Measurements from ENCODE around the gene EPB42.

The EPB42 gene

DNA sequence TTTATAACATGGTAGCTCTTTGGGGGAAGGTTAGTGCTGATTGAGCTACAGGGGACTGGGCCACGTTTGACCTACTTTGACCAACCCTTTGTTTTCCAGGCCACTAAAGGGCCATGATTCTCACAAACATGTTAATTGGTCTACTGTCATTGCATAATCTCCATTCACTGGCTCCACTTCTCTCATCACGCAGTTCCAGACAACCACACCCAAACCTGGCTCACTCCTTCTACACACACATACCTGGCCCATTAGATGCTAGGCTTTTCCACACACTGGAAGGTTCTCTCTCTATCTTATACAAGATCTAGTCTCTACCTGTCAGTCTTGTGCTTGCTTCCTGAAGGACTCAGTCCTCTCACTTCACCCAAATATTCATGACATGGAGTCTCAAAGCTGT, 30.0 kb upstream of the EPB42 start:
- H3K27ac Mint-ChIP-seq = no peak overlapping the region
- peaks cover 38% of the 10 kb centered on the region for H3K4me1 Mint-ChIP-seq (ENCODE audit: low read depth)
- DNase-seq = no peak
- peaks cover 18% of the 10 kb centered on the region for H3K27me3 Mint-ChIP-seq
- no peak overlapping the region for H3K4me3 Mint-ChIP-seq
- H3K9me3 Mint-ChIP-seq = no peaks in the 10 kb centered on the region
- no peaks in the 10 kb centered on the region for H3K36me3 Mint-ChIP-seq (ENCODE audit: low read depth)

DNA sequence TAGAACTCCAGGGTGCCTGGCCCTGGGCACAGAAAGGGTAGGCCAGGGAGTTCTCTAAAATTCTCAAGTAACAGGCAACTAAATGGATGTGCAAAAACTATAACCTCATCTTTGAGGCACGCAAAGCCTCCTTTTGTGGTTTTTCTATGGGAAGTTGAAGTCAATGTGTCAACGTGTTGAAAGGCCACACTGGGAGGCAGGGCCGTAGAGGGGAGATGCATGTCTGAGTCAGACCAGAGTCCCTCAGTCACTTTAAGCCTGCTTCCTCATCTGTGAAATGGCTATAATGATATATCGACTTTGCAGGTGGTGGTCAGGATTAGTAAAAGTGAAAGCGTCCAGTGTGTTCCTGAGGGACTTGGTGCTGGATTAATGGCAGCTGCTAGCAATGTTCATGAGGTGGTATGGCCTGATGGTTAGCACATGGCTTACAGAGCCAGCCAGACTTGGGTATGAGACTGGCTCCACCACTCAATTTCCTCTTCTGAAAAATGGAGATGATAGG, 28.9 kb upstream of the EPB42 start:
- no peaks in the 10 kb centered on the region for H3K36me3 Mint-ChIP-seq (ENCODE audit: low read depth)
- no peak overlapping the region for H3K4me3 Mint-ChIP-seq
- H3K27me3 Mint-ChIP-seq = peaks cover 16% of the 10 kb centered on the region
- no peaks in the 10 kb centered on the region for H3K9me3 Mint-ChIP-seq
- peaks cover 38% of the 10 kb centered on the region for H3K4me1 Mint-ChIP-seq (ENCODE audit: low read depth)
- H3K27ac Mint-ChIP-seq = peak overlapping the region; percentile 15
- no peak for DNase-seq

DNA sequence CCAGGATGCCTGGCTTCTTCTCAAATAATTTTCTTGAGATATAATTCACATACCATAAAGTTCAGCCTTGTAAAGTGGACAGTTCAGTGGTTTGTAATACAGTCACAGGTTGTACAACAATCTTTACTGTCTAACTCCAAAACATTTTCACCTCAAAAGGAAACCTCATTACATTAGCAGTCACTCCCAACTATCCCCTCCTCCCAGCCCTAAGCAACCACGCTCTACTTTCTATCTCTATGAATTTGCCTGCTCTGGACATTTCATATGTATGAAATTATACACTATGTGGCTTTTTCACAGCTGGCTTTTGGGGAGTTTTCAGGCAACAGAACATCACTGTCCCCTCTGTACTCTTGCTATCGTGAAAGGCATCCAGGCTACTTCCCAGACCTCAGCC, 28.4 kb upstream of the EPB42 start:
- H3K27ac Mint-ChIP-seq = peak overlapping the region; percentile 15
- no peaks in the 10 kb centered on the region for H3K9me3 Mint-ChIP-seq
- H3K4me1 Mint-ChIP-seq (ENCODE audit: low read depth) = peaks cover 38% of the 10 kb centered on the region
- H3K36me3 Mint-ChIP-seq (ENCODE audit: low read depth) = no peaks in the 10 kb centered on the region
- no peak for DNase-seq
- H3K4me3 Mint-ChIP-seq = no peak overlapping the region
- peaks cover 13% of the 10 kb centered on the region for H3K27me3 Mint-ChIP-seq

DNA sequence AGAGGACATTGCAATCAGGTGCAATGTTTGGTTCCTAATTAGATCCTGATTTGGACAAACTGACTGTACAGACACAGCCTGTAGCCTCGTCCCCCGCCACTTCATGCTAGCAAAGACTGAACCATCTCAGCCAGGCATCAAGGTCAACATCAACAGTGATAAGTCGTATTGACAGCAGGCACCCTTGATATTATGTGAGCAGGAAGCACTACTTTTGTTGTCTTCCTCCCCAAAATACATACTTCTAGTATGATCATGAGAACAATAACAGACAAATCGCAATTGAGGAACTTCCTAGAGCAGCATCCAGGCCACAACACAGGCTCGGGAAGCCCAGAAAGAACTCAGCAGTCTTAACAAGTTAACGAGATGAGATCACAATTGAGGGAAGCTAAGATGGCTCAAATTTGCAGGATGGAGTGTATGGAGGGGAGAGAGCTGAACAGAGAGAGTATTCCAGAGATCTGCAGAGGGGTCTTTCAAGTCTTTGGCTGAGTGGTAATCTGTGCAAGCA, 25.5 kb upstream of the EPB42 start:
- Mint-ChIP-seq H3K9me3 (no peaks in the 10 kb centered on the region), H3K27ac (no peak overlapping the region), H3K27me3 (no peaks in the 10 kb centered on the region), H3K4me3 (no peak overlapping the region), H3K36me3 (ENCODE audit: low read depth) (no peaks in the 10 kb centered on the region), H3K4me1 (ENCODE audit: low read depth) (peaks cover 16% of the 10 kb centered on the region)
- DNase-seq = no peak

DNA sequence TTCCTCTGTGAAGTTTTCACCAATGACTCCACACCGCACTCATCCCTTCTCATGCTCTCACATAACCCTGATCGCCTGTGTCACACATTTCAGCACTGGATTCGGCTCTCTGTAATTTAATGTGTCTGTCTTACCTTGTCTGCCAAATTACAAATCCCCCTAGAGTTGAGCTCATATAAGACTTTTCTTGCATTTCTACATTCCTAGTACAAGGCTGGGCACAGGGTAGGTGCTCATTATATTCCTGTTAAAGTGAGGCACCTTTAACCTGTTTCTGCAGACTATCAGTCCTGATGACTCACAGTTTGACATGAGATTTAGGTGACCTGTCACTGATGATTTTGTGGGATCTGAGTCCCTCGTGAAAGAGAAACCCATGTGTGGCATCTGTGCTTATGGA, 23.3 kb upstream of the EPB42 start:
- Mint-ChIP-seq H3K27ac (no peak overlapping the region), H3K4me1 (ENCODE audit: low read depth) (peaks cover 3% of the 10 kb centered on the region), H3K4me3 (no peak overlapping the region), H3K27me3 (peaks cover 2% of the 10 kb centered on the region), H3K36me3 (ENCODE audit: low read depth) (no peaks in the 10 kb centered on the region), H3K9me3 (no peaks in the 10 kb centered on the region)
- no peak for DNase-seq

DNA sequence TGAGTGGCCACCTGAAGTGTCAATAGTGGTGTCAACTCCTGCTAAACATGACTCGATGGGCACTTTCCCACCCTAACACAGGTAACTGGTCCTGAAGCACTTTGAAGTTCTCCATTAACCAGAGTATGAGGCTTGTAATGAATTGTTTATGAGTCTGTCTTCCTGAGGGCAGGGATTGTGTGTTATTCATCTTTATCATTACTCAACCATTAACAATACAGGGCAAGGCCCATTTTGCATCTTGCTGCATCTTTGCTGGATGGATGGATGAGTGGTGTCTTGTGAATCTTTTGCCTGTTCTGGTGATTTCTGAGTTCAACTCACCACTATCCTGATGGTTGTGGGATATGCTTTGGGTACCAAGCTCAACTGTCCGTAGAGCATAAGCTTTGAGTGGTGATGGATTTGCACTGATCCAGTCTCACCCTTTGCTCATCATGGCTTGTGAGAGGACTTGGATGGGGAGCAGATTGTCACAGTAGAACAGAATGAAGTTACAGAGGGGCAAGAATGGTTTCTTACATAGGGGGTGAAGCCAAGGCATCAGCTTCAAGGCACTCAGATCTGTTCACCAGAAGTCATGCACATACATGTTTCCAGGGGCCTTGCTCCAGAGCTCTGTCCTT, 22.3 kb upstream of the EPB42 start:
- no peak for DNase-seq
- H3K4me3 Mint-ChIP-seq = no peak overlapping the region
- no peaks in the 10 kb centered on the region for H3K9me3 Mint-ChIP-seq
- no peak overlapping the region for H3K27ac Mint-ChIP-seq
- no peaks in the 10 kb centered on the region for H3K36me3 Mint-ChIP-seq (ENCODE audit: low read depth)
- H3K4me1 Mint-ChIP-seq (ENCODE audit: low read depth) = peaks cover 3% of the 10 kb centered on the region
- H3K27me3 Mint-ChIP-seq = peaks cover 3% of the 10 kb centered on the region

DNA sequence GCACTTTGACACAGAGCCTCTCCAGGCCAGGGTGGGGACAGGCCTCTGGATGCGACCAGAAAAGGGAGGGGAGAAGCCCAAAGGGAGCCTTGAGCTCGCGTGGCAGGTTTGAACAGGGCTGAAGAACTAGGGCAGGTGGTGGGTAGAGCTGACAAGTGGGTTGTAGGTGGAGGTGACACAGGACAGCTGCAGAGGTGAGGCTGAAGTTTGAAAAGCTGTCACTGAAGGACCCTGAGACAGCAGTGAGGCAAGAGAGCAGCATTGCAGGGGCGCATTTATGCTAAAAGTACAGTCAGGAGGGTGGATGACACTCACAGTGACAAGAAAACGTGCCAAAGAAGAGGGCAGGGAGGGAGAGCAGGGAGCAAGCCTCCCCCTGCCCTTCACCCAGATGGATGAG, 21.8 kb upstream of the EPB42 start:
- H3K27ac Mint-ChIP-seq = no peak overlapping the region
- no peaks in the 10 kb centered on the region for H3K36me3 Mint-ChIP-seq (ENCODE audit: low read depth)
- no peak for DNase-seq
- no peaks in the 10 kb centered on the region for H3K9me3 Mint-ChIP-seq
- H3K4me1 Mint-ChIP-seq (ENCODE audit: low read depth) = peaks cover 3% of the 10 kb centered on the region
- H3K27me3 Mint-ChIP-seq = peaks cover 7% of the 10 kb centered on the region
- H3K4me3 Mint-ChIP-seq = no peak overlapping the region

DNA sequence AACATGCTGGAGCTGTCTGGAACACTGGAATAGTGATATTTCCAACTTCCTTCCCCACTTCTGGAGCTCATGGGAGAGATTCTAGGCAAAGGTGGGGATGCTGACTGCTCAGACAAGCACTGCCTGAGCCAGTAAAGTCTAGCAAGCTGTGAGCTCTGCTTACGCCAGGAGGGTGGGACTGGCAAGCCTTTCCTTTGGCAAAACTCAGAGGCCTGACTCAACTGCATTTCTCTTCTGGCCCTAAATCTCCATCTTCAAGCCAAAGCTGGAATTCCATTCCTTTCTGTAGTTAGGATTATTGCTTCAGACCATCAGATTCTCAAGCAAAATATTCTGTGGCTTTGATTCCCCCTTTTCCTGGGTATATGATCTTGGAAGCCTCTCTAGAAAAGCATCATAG, 20.3 kb upstream of the EPB42 start:
- peaks cover 7% of the 10 kb centered on the region for H3K27me3 Mint-ChIP-seq
- H3K4me3 Mint-ChIP-seq = no peak overlapping the region
- H3K27ac Mint-ChIP-seq = no peak overlapping the region

DNA sequence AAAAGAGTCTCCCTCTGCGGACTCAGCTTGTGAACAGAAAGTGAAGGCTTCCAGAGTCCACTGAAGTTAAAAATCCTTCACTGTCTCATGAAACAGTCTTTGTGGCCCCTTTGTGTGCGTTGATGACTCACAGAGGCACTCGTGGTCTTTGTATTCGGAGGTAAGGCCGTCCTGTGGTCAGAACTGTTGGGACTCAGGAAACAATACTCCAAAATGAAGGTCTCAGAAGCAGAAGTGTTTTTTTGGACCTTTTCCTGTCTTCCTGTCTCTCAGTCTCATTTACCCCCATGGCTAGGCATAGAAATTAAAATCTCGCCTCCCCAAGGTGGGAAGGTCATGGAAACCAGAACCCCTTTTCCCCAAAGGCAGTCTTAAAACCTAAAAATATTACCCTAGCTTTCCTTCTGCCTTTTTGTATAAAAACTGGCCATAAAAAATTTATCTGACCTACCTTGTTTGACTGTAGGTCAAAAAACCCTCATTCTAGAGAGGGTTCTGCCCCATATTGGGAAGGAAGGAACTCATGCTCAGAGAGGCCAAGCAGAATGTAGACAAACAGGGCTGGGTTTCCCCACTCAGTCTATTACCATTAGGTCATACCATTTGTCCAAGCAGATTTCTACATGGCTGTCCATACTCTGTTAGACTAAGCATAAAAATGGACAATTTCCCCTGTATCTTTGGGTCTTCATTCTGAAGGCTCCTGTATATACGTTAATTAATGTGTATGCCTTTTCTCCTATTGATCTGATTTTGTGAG, 19.1 kb upstream of the EPB42 start:
- H3K36me3 Mint-ChIP-seq (ENCODE audit: low read depth) = no peaks in the 10 kb centered on the region
- no peak overlapping the region for H3K4me3 Mint-ChIP-seq
- H3K4me1 Mint-ChIP-seq (ENCODE audit: low read depth) = peaks cover 3% of the 10 kb centered on the region
- peaks cover 7% of the 10 kb centered on the region for H3K27me3 Mint-ChIP-seq
- H3K27ac Mint-ChIP-seq = no peak overlapping the region
- no peak for DNase-seq
- no peaks in the 10 kb centered on the region for H3K9me3 Mint-ChIP-seq

More for the DNA sequence above, 20.3 kb upstream of the EPB42 start:
- Mint-ChIP-seq H3K36me3 (ENCODE audit: low read depth) (no peaks in the 10 kb centered on the region), H3K4me1 (ENCODE audit: low read depth) (peaks cover 3% of the 10 kb centered on the region), H3K9me3 (no peaks in the 10 kb centered on the region)
- no peak for DNase-seq

DNA sequence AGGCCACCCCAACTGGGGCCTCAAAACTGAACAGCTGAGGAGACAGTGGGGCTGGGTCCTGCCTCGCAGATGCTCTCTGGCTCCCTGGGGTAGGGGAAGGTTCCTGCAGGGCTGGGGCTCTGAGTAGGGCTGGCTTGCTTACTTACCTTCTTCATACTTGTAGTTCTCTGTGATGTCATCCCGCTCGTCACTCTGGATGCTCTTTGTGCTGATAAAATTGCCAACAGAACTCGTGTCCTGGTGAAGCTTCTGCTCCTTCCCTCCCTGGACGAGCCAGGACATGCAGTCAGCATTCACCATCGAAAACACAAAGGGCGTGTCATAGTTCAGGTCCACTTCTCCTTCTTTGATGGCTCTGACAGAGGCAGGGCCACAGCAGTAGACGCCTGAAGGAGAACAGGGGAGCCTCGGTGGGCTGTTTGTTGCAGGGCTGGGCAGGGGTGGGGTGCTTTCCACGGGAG, 17.9 kb upstream of the EPB42 start:
- peaks cover 3% of the 10 kb centered on the region for H3K4me1 Mint-ChIP-seq (ENCODE audit: low read depth)
- H3K4me3 Mint-ChIP-seq = no peak overlapping the region
- H3K9me3 Mint-ChIP-seq = no peaks in the 10 kb centered on the region
- H3K27ac Mint-ChIP-seq = no peak overlapping the region
- DNase-seq = no peak
- peaks cover 7% of the 10 kb centered on the region for H3K27me3 Mint-ChIP-seq
- no peaks in the 10 kb centered on the region for H3K36me3 Mint-ChIP-seq (ENCODE audit: low read depth)

DNA sequence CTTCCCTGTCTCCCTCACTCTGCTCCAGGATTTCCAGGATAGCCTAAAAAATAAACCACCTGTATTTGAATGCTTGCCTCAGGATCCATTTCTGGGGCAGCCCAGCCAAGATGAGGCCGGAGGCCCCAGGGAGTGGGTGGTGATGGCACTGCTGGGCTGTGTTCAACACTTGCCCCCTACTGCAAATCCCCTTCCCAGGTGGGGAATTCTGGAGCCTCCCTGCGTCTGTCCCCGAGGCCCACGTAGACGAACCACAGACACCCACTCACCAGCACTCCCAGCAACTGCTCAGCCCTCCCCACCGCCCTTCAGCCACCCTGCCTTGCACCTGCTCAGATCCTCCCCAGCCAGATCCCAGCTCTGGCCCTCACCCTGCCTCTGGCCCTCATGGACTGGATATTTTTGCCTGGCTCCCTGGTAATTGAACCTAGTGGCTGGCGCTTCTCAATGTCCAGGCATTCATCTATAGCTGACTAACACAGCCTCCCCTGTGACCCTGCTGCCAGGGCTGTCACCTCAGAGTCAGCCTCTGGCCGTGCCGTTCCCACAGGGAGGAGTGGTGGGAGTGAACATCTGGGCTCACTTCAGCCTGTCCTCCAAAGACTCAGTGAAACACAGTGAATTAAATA, 17.1 kb upstream of the EPB42 start:
- peaks cover 3% of the 10 kb centered on the region for H3K4me1 Mint-ChIP-seq (ENCODE audit: low read depth)
- no peak overlapping the region for H3K27ac Mint-ChIP-seq
- peaks cover 7% of the 10 kb centered on the region for H3K27me3 Mint-ChIP-seq
- H3K9me3 Mint-ChIP-seq = no peaks in the 10 kb centered on the region
- no peaks in the 10 kb centered on the region for H3K36me3 Mint-ChIP-seq (ENCODE audit: low read depth)
- no peak overlapping the region for H3K4me3 Mint-ChIP-seq
- no peak for DNase-seq

DNA sequence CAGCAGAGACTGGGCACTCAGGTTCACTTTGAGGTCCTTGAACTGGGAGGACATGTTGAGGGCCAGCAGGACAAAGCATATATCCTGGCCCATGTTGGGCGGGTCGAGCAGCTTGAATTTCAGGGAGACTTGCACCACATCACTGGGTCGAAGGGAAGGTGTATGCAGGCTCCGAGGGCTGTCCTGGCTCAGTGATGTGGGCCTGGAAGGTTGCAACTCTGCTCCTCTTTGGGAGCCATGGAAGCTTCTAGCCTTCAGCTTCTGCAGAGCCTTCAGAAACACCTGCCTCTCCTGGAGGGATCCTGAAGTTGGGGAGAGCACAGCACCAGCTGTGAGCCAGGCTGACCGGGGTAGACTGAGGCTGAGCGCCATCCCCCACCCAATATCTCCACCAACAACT, 14.7 kb upstream of the EPB42 start:
- Mint-ChIP-seq H3K36me3 (ENCODE audit: low read depth) (no peaks in the 10 kb centered on the region), H3K27ac (no peak overlapping the region), H3K4me1 (ENCODE audit: low read depth) (peaks cover 3% of the 10 kb centered on the region), H3K4me3 (no peak overlapping the region), H3K9me3 (no peaks in the 10 kb centered on the region), H3K27me3 (peaks cover 5% of the 10 kb centered on the region)
- no peak for DNase-seq

DNA sequence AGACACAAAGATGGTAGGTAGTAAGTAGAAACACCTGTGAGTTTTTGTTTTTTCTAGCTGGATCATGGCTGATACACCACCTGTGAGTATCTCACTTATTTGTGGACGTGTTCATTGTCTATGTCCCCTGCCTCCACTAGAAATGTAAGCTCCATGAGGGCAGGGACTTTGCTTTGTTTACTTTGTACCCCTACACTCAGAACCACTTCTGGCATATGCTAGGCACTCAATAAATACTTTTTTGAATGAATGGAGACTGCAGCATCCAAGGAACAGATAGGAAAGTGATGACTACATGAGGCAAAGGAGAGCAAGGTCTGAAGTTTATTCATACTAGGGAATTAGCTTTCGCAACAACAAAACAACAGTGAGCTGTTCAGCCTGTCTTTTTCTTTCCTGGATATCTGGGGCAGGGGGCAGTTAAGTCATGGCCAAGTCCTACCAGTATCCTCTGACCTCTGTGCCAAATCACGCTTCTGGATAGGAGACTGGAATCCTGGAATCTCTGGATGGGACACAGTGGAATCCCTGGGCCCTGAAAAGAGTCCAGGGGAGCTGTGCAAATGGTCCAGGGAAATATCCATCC, 11.6 kb upstream of the EPB42 start:
- Mint-ChIP-seq H3K27me3 (no peaks in the 10 kb centered on the region), H3K4me1 (ENCODE audit: low read depth) (no peaks in the 10 kb centered on the region), H3K4me3 (no peak overlapping the region), H3K27ac (no peak overlapping the region), H3K9me3 (no peaks in the 10 kb centered on the region), H3K36me3 (ENCODE audit: low read depth) (no peaks in the 10 kb centered on the region)
- DNase-seq = no peak

DNA sequence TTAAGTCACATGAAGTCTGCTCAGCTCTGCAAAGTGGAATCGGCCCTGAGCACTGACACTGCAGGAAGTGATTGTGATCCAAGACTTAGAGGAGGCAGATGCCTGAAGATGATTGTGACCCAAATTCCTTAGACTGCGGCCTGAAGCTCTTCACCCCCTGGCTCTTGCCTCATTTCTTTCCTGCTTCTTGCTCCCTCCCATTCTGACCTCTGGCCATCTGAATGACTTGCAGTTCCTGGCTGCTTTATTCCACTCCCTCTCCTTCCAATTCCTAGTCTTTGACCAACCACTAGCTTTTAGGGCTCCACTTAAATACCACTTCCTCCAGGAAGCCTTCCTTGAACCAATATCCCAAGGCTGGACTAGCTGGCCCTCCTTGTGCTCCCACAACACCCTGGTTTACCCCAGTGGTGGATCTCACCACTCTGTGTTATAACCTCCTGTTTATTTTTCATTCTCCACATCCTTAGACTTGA, 9.9 kb upstream of the EPB42 start:
- Mint-ChIP-seq H3K27me3 (peaks cover 6% of the 10 kb centered on the region), H3K27ac (no peak overlapping the region), H3K4me1 (ENCODE audit: low read depth) (peaks cover 4% of the 10 kb centered on the region), H3K4me3 (no peak overlapping the region), H3K36me3 (ENCODE audit: low read depth) (no peaks in the 10 kb centered on the region), H3K9me3 (no peaks in the 10 kb centered on the region)
- no peak for DNase-seq
